Tibial nerve (tissue), 3 donors: ENCODE measurements around the gene STIM2.

ENCODE experiments used
- CTCF ChIP-seq, 5 experiments: fragments of 200-600 bp in 3 of 5; fragments of 450-650 bp in 2 of 5; sonication (generic) in 3 of 5; IDR thresholded peaks; one replicate each; pipeline ENCODE4 v1.5.1; 2016 to 2019; ENCODE audit warnings: antibody characterized with exemption in 5 of 5, mild to moderate bottlenecking in 3 of 5, moderate library complexity in 2 of 5
- POLR2A ChIP-seq, 2 donors: fragments of 450-650 bp; IDR thresholded peaks; one replicate each; pipeline ENCODE4 v1.6.1; 2017; ENCODE audit warnings: antibody characterized with exemption in 2 of 2, mild to moderate bottlenecking in 2 of 2, moderate library complexity in 2 of 2

DNA sequence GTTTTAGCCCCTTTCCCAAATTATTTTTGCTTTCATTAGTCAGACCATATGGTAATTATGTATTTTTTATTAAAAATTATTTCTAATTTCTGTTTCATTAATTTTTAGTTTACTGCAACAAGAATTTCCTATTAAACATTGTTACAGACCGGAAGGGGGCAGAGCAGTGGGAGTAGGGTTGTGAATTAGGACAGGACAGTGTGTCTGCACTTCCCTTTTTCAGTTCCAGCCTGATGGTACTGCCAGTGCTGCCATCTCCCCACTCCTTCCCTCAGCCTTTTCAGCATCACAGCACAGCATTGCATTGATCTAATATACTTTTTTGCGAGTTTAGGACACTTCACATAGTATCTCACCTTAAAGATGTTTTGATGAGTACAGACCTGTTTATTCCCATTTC lies 76.5 kb downstream of the STIM2 start:
- TF ChIP-seq POLR2A (IDR thresholded peaks at IDR 0.05) (no peak), CTCF (IDR thresholded peaks at IDR 0.05) (no peak)
